Gastroesophageal sphincter (tissue), 4 donors: ENCODE measurements around the gene ZNF784. TPM values are rescaled to one million over a fixed set of nuclear protein-coding genes. Genes with fewer than 3 reads are reported as not detected.

Experiments
- ATAC-seq: fragments of 150-250 bp; one replicate; pipeline ENCODE4 v1.9.1; 2016; ENCODE audit warnings: mild to moderate bottlenecking, moderate library complexity
- H3K27ac ChIP-seq, 4 donors: fragments of 200-600 bp; sonication (generic) in 3 of 4; 1 replicate in 3 of 4; 2 replicates in 1 of 4; pipeline ENCODE4 v1.5.1; 2016 to 2019
- H3K27me3 ChIP-seq: fragments of 200-600 bp; sonication (generic); one replicate; pipeline ENCODE4 v1.5.1; 2019
- H3K36me3 ChIP-seq, 2 donors: fragments of 200-600 bp; sonication (generic); one replicate each; pipeline ENCODE4 v1.5.1; 2019; ENCODE audit warnings: control low read depth in 1 of 2
- H3K4me1 ChIP-seq, 3 donors: fragments of 200-600 bp; sonication (generic); 1 replicate in 2 of 3; 2 replicates in 1 of 3; pipeline ENCODE4 v1.5.1; 2016 to 2019; ENCODE audit warnings: control low read depth in 2 of 3
- H3K4me3 ChIP-seq, 2 donors: fragments of 200-600 bp; sonication (generic); one replicate each; pipeline ENCODE4 v1.5.1; 2019; ENCODE audit warnings: mild to moderate bottlenecking in 1 of 2, moderate library complexity in 1 of 2
- H3K9me3 ChIP-seq, 3 donors: fragments of 200-600 bp; sonication (generic); one replicate each; pipeline ENCODE4 v1.5.1; 2017 to 2019; ENCODE audit warnings: control low read depth in 2 of 3
- CTCF ChIP-seq, 4 experiments: fragments of 200-600 bp in 2 of 4; fragments of 450-650 bp in 2 of 4; sonication (generic) in 1 of 4; IDR thresholded peaks; one replicate each; pipeline ENCODE4 v1.5.1; 2017 to 2019; ENCODE audit warnings: antibody characterized with exemption in 4 of 4, mild to moderate bottlenecking in 2 of 4, moderate library complexity in 2 of 4
- EP300 ChIP-seq: sonication (generic); formaldehyde crosslinking; IDR thresholded peaks from one replicate; pipeline ENCODE4 v1.6.1; 2017; ENCODE audit warnings: antibody characterized with exemption, mild to moderate bottlenecking
- POLR2A ChIP-seq, 2 donors: fragments of 450-650 bp; IDR thresholded peaks; one replicate each; pipeline ENCODE4 v1.6.1; 2017; ENCODE audit warnings: antibody characterized with exemption in 2 of 2, mild to moderate bottlenecking in 2 of 2, moderate library complexity in 1 of 2
- POLR2AphosphoS5 ChIP-seq: sonication (generic); formaldehyde crosslinking; IDR thresholded peaks from one replicate; pipeline ENCODE4 v1.6.1; 2017; ENCODE audit warnings: antibody characterized with exemption
- WGBS, 2 donors: methylation state at CpG; one replicate each; pipeline ENCODE4 v1.1.5; 2018; ENCODE audit warnings: low coverage in 1 of 2; 5-methylcytosine and 5-hydroxymethylcytosine counted together
- total RNA-seq, 4 donors: library from RNA; depleted of rRNA; stranded (reverse); fragments of >200 nt; gene quantifications; one replicate each; pipeline ENCODE4 v1.1.0, GENCODE V29; 2016

Gene ZNF784
- total RNA-seq, 4 donors from 2014 or later: 0.54 to 8.1 (median 4.8) TPM

GRCh38 chr19:55648585-55649267 is 24.4 kb upstream of the ZNF784 start:
- H3K4me3 ChIP-seq: peak overlapping the region; percentile 76 to 96
- H3K36me3 ChIP-seq: peaks cover 0 to 43% of the 10 kb centered on the region in 2 donors
- H3K9me3 ChIP-seq: no peaks in the 10 kb centered on the region
- peak overlapping the region; percentile 64 to 94 (median 90) for H3K27ac ChIP-seq
- H3K4me1 ChIP-seq: peaks cover 0 to 76% (median 37%) of the 10 kb centered on the region in 3 donors
- ATAC-seq: no peak
- TF ChIP-seq EP300 (no peak), POLR2A (IDR thresholded peaks at IDR 0.05) (peak in 1 of 2 donors; percentile 12)
- no peaks in the 10 kb centered on the region for H3K27me3 ChIP-seq
- WGBS, 2 donors: 0 to 16% methylated on average over 4 of the region's 25 CpGs

- no peak for TF ChIP-seq EP300
- TF ChIP-seq POLR2AphosphoS5: peak; percentile 36
- TF ChIP-seq CTCF (IDR thresholded peaks at IDR 0.05): no peak
- TF ChIP-seq POLR2A (IDR thresholded peaks at IDR 0.05): peak in 1 of 2 donors; percentile 18
- ATAC-seq: peak; percentile 61
- no peaks in the 10 kb centered on the region for H3K9me3 ChIP-seq
- no peaks in the 10 kb centered on the region for H3K27me3 ChIP-seq
- peak within 1 kb of the TSS; percentile 64 to 94 (median 90) for H3K27ac ChIP-seq
- WGBS, 2 donors: no CpG with 5 or more reads among the region's 87 CpGs
- peak within 1 kb of the TSS; percentile 76 to 96 for H3K4me3 ChIP-seq
- H3K36me3 ChIP-seq: peaks cover 0 to 43% of the 10 kb centered on the region in 2 donors
- peaks cover 0 to 77% (median 35%) of the 10 kb centered on the region in 3 donors for H3K4me1 ChIP-seq
These were observed 23.6 kb upstream of the ZNF784 start, which contains the start of gene CCDC106 for GRCh38 chr19:55647732-55648584. TSS of gene CCDC106 (plus strand) at chr19:55648212. CDS start at chr19:55649047, 835 bp downstream.

GRCh38 chr19:55646889-55647731 is 22.7 kb upstream of the ZNF784 start:
- peaks cover 0 to 78% (median 39%) of the 10 kb centered on the region in 3 donors for H3K4me1 ChIP-seq
- H3K27ac ChIP-seq: peak overlapping the region; percentile 64 to 94 (median 90)

GRCh38 chr19:55645512-55645881 is 21.1 kb upstream of the ZNF784 start:
- TF ChIP-seq POLR2A (IDR thresholded peaks at IDR 0.05): no peak
- TF ChIP-seq CTCF (IDR thresholded peaks at IDR 0.05): no peak
- no peak for TF ChIP-seq POLR2AphosphoS5
- TF ChIP-seq EP300: no peak
- Histone ChIP-seq H3K36me3 (peaks cover 0 to 20% of the 10 kb centered on the region in 2 donors), H3K9me3 (no peaks in the 10 kb centered on the region), H3K27ac (no peak overlapping the region), H3K4me3 (no peak overlapping the region), H3K4me1 (peaks cover 0 to 93% (median 43%) of the 10 kb centered on the region in 3 donors), H3K27me3 (no peaks in the 10 kb centered on the region)
- WGBS, 2 donors: 29 to 51% methylated on average over 1 to 5 of the region's 5 CpGs
- ATAC-seq: no peak

More at GRCh38 chr19:55646889-55647731, 22.7 kb upstream of the ZNF784 start:
- WGBS, 2 donors: 15 to 50% methylated on average over 5 to 8 of the region's 14 CpGs
- H3K27me3 ChIP-seq: no peaks in the 10 kb centered on the region
- H3K4me3 ChIP-seq: peak overlapping the region; percentile 76 to 96
- no peak for TF ChIP-seq POLR2AphosphoS5
- TF ChIP-seq POLR2A (IDR thresholded peaks at IDR 0.05): no peak
- TF ChIP-seq CTCF (IDR thresholded peaks at IDR 0.05): no peak
- no peak for TF ChIP-seq EP300
- peaks cover 0 to 36% of the 10 kb centered on the region in 2 donors for H3K36me3 ChIP-seq
- H3K9me3 ChIP-seq: no peaks in the 10 kb centered on the region
- ATAC-seq: no peak
